K562 (cell line): ENCODE measurements around the gene CRNKL1. TPM values are rescaled to one million over a fixed set of nuclear protein-coding genes. Genes with fewer than 3 reads are reported as not detected.

Source experiments
- ATAC-seq: fragments of 200-7000 bp; cut with Tn5 transposase; 3 replicates; pipeline ENCODE4 v1.9.1; 2020; ENCODE audit warnings: moderate library complexity
- BruUV-seq: library from RNA; stranded (reverse); fragments of 400-500 nt; replicated peaks from 2 replicates; lab custom pipeline; 2021; lab: Mats Ljungman, UMichigan
- CTCF ChIA-PET: fragments of 300-600 bp; formaldehyde crosslinking; extraction: SDS; loops from one replicate; lab custom pipeline; 2021; ENCODE audit warnings: low intra/inter-chr PET ratio; lab: Yijun Ruan, JAX
- POLR2A ChIA-PET: fragments of 300-600, 350-650 bp; sonication (Branson Sonifier 250); formaldehyde crosslinking; extraction: SDS; loops from one replicate; lab custom pipeline; 2021; ENCODE audit warnings: antibody characterized with exemption, inconsistent platforms; lab: Yijun Ruan, JAX
- DNase-seq, 4 experiments: peaks; one replicate each; pipeline versions ENCODE4 v3.0.0 to v3.0.0-alpha.2; 2011 to 2018; ENCODE audit warnings: low spot score in 3 of 4, mixed read lengths in 3 of 4; ENCODE audit errors: extremely low read depth in 1 of 4
- FAIRE-seq: peaks from 2 replicates; lab custom pipeline; 2011; peaks lifted over from hg19 to GRCh38; lab: Jason Lieb, UNC
- H2AFZ ChIP-seq: 2 replicates; pipeline ENCODE4 v1.6.0; 2011; ENCODE audit warnings: low read depth, low read length, control low read depth, inconsistent platforms
- H3K27ac ChIP-seq: fragments of 200-600 bp; 3 replicates; pipeline ENCODE4 v1.8.0; 2011; ENCODE audit warnings: low read depth, mild to moderate bottlenecking, control low read depth, inconsistent platforms, low read length, moderate library complexity, mixed read lengths; ENCODE audit errors: extremely low read depth
- H3K27me3 ChIP-seq, 2 experiments: fragments of 300-600 bp in 1 of 2; 2 replicates in 1 of 2; 3 replicates in 1 of 2; pipeline versions ENCODE4 v1.6.0 to v1.8.0; 2011; ENCODE audit warnings: inconsistent platforms in 2 of 2, low read length in 2 of 2, mild to moderate bottlenecking in 1 of 2, mixed read lengths in 1 of 2, moderate library complexity in 1 of 2; ENCODE audit not compliant: control insufficient read depth in 2 of 2, insufficient read depth in 2 of 2
- H3K36me3 ChIP-seq: fragments of 300-600 bp; 3 replicates; pipeline ENCODE4 v1.8.0; 2011; ENCODE audit warnings: mild to moderate bottlenecking, low read length, inconsistent platforms; ENCODE audit not compliant: control insufficient read depth, insufficient read depth
- H3K4me1 ChIP-seq, 2 experiments: fragments of 200-600 bp in 1 of 2; replicated peaks in 1 of 2; 2 replicates in 1 of 2; 3 replicates in 1 of 2; pipeline versions ENCODE4 v1.5.1 to v1.8.0; 2011; ENCODE audit warnings: inconsistent platforms in 2 of 2, low read length in 2 of 2, mild to moderate bottlenecking in 1 of 2, mixed read lengths in 1 of 2, moderate library complexity in 1 of 2; ENCODE audit not compliant: control insufficient read depth in 2 of 2, insufficient read depth in 2 of 2
- H3K4me2 ChIP-seq: 2 replicates; pipeline ENCODE4 v1.6.1; 2011; ENCODE audit warnings: low read length, control low read depth, inconsistent platforms, mixed read lengths; ENCODE audit not compliant: insufficient read depth
- H3K4me3 ChIP-seq: fragments of 200-600 bp; sonication (generic), shearing (Covaris generic); 2 replicates; pipeline ENCODE4 v1.5.1; 2016; ENCODE audit warnings: control low read depth, inconsistent platforms
- H3K79me2 ChIP-seq: fragments of 200-600 bp; 3 replicates; pipeline ENCODE4 v1.8.0; 2011; ENCODE audit warnings: low read length, inconsistent platforms; ENCODE audit not compliant: control insufficient read depth, insufficient read depth
- H3K9ac ChIP-seq, 2 experiments: 2 replicates each; pipeline versions ENCODE4 v1.6.0 to v1.6.1; 2011; ENCODE audit warnings: low read depth in 2 of 2, low read length in 2 of 2, control low read depth in 1 of 2, inconsistent platforms in 1 of 2, mild to moderate bottlenecking in 1 of 2, mixed read lengths in 1 of 2; ENCODE audit not compliant: insufficient read depth in 1 of 2
- H3K9me1 ChIP-seq: one replicate; pipeline ENCODE4 v1.6.0; 2011; ENCODE audit warnings: inconsistent platforms, mild to moderate bottlenecking, low read length, moderate library complexity; ENCODE audit not compliant: control insufficient read depth, insufficient read depth
- H3K9me3 ChIP-seq: replicated peaks from 2 replicates; pipeline ENCODE4 v1.5.1; 2011; ENCODE audit warnings: low read depth, low read length, inconsistent platforms; ENCODE audit not compliant: control insufficient read depth, insufficient read depth
- H4K20me1 ChIP-seq: replicated peaks from 2 replicates; pipeline ENCODE4 v1.6.1; 2011; ENCODE audit warnings: low read length, inconsistent platforms, mixed read lengths; ENCODE audit not compliant: control insufficient read depth, insufficient read depth
- MXI1 ChIP-seq: IDR thresholded peaks from 2 replicates; pipeline ENCODE4 v1.6.1; 2011; ENCODE audit warnings: low read depth, mild to moderate bottlenecking, improper control_type of control experiment, low read length
- RFX1 ChIP-seq: fragments of 450-650 bp; IDR thresholded peaks from 2 replicates; pipeline ENCODE4 v1.6.1; 2016; ENCODE audit warnings: mild to moderate bottlenecking, moderate library complexity
- SFPQ ChIP-seq: fragments of 200-400 bp; formaldehyde crosslinking; IDR thresholded peaks from 2 replicates; pipeline ENCODE4 v1.6.1; 2017; ENCODE audit warnings: mild to moderate bottlenecking, low read depth, low read length, moderate library complexity
- ZNF143 ChIP-seq: sonication (generic); formaldehyde crosslinking; IDR thresholded peaks from 2 replicates; pipeline ENCODE4 v1.9.0; 2022; ENCODE audit warnings: mild to moderate bottlenecking, missing genetic modification reagents
- ZNF232 ChIP-seq: sonication (generic); formaldehyde crosslinking; IDR thresholded peaks from 2 replicates; pipeline ENCODE4 v1.8.0; 2022; ENCODE audit warnings: mild to moderate bottlenecking, missing genetic modification reagents
- ZNF354B ChIP-seq: fragments of 250-450 bp; sonication (Bioruptor Pico); IDR thresholded peaks from 2 replicates; pipeline ENCODE4 v1.4.0; 2020
- ZNF592 ChIP-seq: fragments of 450-650 bp; IDR thresholded peaks from 2 replicates; pipeline ENCODE4 v1.6.1; 2017; ENCODE audit warnings: antibody characterized with exemption, mild to moderate bottlenecking
- WGBS: fragments of 100-300 bp; shearing (Covaris generic); methylation state at CpG from one replicate; pipeline ENCODE4 v1.1.6; 2016; ENCODE audit warnings: low coverage, mixed read lengths; ENCODE audit not compliant: insufficient coverage; ENCODE audit errors: missing lambda C conversion rate; 5-methylcytosine and 5-hydroxymethylcytosine counted together
- in situ Hi-C: fragments of 300-500 bp; cut with MboI; formaldehyde crosslinking; loops from 4 replicates; pipeline ENCODE4 v1.15.0; 2018; ENCODE audit warnings: inconsistent platforms, mixed read lengths
- intact Hi-C: fragments of 100-400 bp; cut with micrococcal nuclease; formaldehyde crosslinking; loops from 2 replicates; pipeline ENCODE4 v1.14.2; 2022
- polyA plus RNA-seq, 8 experiments: library from polyadenylated mRNA; depleted of rRNA in 4 of 8; stranded (reverse) in 5 of 8; unstranded in 3 of 8; fragments of >200 nt; fragmentation: Nextera tagmentation in 2 of 8; fragmentation: Illumina TruSeq in 1 of 8; extraction: Ambion mirVana in 2 of 8; extraction: Trizol in 1 of 8; gene quantifications; 2 replicates each; pipeline versions ENCODE4 v1.2.1 to v1.2.3, GENCODE V29; 2011 to 2014; ENCODE audit warnings: inconsistent platforms in 1 of 8, missing spikeins in 1 of 8
- total RNA-seq, 7 experiments: library from RNA; depleted of rRNA in 6 of 7; stranded (reverse); fragments of >200 nt in 6 of 7; fragmentation: Illumina TruSeq in 2 of 7; extraction: Trizol in 2 of 7; gene quantifications; 2 replicates each; pipeline versions ENCODE4 v1.2.1 to v1.2.3, GENCODE V29; 2011 to 2021; ENCODE audit warnings: low replicate concordance in 1 of 7

The CRNKL1 gene
- total and polyA plus RNA-seq, 9 of the 15 experiments (the other 6 are each of a cell fraction or from before 2014, with no cell fraction given) = 8.1 to 17.0 (median 11.7) TPM

DNA sequence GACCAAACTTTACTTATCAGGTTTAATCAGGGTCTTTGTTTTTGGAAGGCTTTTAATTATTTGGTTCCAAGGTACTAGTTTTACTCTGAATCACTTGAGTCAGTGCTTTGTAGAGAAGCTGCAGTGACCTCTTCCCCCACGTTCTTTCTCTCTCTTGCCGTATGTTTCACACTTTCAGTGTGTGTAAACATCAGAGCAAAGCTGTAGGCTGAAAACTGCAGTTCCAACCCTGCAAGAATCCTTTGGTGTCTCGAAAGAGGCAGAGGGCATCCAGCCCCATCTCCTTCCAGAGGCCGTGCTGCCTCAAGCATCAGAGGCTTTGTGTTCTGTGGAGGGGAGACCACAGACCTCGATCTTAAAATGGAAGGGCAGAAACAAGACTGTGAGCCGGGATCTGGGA lies 42.1 kb upstream of the CRNKL1 start:
- CTCF ChIA-PET = no interaction called here
- WGBS = 3% methylated on average over 5 of the region's 6 CpGs
- no peak for DNase-seq

More for the DNA sequence above, 42.1 kb upstream of the CRNKL1 start:
- intact Hi-C loops (no loop called here), in situ Hi-C loops (loop anchor here (25.0 kb wide), 2 partner anchors 468 to 718 kb away; no protein-coding TSS in a partner anchor)
- no peak overlapping the region for H3K4me2 ChIP-seq
- no peaks in the 10 kb centered on the region for H3K9me3 ChIP-seq
- H3K36me3 ChIP-seq = no peaks in the 10 kb centered on the region
- BruUV-seq = no TSS peak
- POLR2A ChIA-PET = no interaction called here
- H2AFZ ChIP-seq = no peak overlapping the region
- H3K9ac ChIP-seq = no peak overlapping the region
- H3K4me1 ChIP-seq = no peaks in the 10 kb centered on the region
- TF ChIP-seq RFX1 (no peak), ZNF592 (no peak), MXI1 (no peak), ZNF354B (no peak), SFPQ (no peak), ZNF143 (no peak), ZNF232 (CRISPR knock-in tag) (no peak)
- no peaks in the 10 kb centered on the region for H3K9me1 ChIP-seq
- no peak for FAIRE-seq
- H3K79me2 ChIP-seq = no peaks in the 10 kb centered on the region
- H3K27ac ChIP-seq = no peak overlapping the region
- H3K27me3 ChIP-seq = peaks cover 2 to 10% of the 10 kb centered on the region in 2 experiments; a peak in 2 of 5 replicates
- no peak for ATAC-seq
- H3K4me3 ChIP-seq = no peak overlapping the region
- no peaks in the 10 kb centered on the region for H4K20me1 ChIP-seq
